HepG2 (cell line): ENCODE results near the gene NTM.

ENCODE experiments used
- KDM4B ChIP-seq: sonication (generic); formaldehyde crosslinking; IDR thresholded peaks from 2 replicates; pipeline ENCODE4 v1.4.0; 2020; ENCODE audit warnings: missing genetic modification reagents
- POLR2A ChIP-seq, 2 experiments: IDR thresholded peaks; 2 replicates each; pipeline ENCODE4 v1.6.1; 2011; ENCODE audit warnings: low read depth in 2 of 2, low read length in 2 of 2, mild to moderate bottlenecking in 1 of 2, moderate library complexity in 1 of 2; ENCODE audit not compliant: insufficient read depth in 1 of 2
- RELA ChIP-seq: sonication (generic); formaldehyde crosslinking; IDR thresholded peaks from 2 replicates; pipeline ENCODE4 v1.4.0; 2020; ENCODE audit warnings: missing genetic modification reagents
- TARDBP ChIP-seq: sonication (generic); formaldehyde crosslinking; IDR thresholded peaks from 2 replicates; pipeline ENCODE4 v1.8.0; 2022; ENCODE audit warnings: mild to moderate bottlenecking, missing genetic modification reagents
- TBL1XR1 ChIP-seq: fragments of 150-350 bp; IDR thresholded peaks from 2 replicates; pipeline ENCODE4 v1.6.1; 2014; ENCODE audit warnings: borderline replicate concordance, low read length; ENCODE audit not compliant: partially characterized antibody
- ZKSCAN1 ChIP-seq: fragments of 150-350 bp; IDR thresholded peaks from 2 replicates; pipeline ENCODE4 v1.6.1; 2014; ENCODE audit warnings: low read length
- ZNF143 ChIP-seq: sonication (generic); formaldehyde crosslinking; IDR thresholded peaks from 2 replicates; pipeline ENCODE4 v1.4.0; 2020; ENCODE audit warnings: missing genetic modification reagents
- ZNF274 ChIP-seq: sonication (generic); formaldehyde crosslinking; IDR thresholded peaks from 2 replicates; pipeline ENCODE4 v1.5.1; 2020; ENCODE audit warnings: mild to moderate bottlenecking, missing genetic modification reagents
- ZNF577 ChIP-seq: sonication (generic); formaldehyde crosslinking; IDR thresholded peaks from 2 replicates; pipeline ENCODE4 v1.4.0; 2020; ENCODE audit warnings: mild to moderate bottlenecking, low read depth, missing genetic modification reagents, borderline replicate concordance
- TF ChIP-seq, protein P1 (sequence below): sonication (generic); formaldehyde crosslinking; IDR thresholded peaks from 2 replicates; pipeline ENCODE4 v1.5.0; 2020; ENCODE audit warnings: mild to moderate bottlenecking, missing genetic modification reagents, moderate library complexity

DNA sequence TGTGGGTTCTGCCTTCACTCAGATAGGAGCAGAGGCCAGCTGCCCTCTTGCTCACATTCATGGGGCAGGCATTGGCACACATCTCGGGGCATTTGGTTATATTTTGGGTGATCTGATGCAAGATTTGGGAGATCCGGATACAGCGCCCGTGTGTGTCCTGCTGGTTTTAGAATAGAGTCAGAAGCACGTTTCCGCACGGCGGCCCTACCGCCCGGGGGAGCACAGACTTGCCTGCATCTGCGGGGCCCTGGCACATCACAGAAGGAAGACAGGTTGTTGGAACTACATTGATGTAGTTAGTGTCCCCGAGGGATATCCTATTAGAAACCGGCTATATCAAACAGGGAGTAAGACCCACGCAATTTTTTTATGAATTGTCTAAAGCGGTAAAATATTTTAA is 982.8 kb downstream of the NTM start:
- TF ChIP-seq ZKSCAN1: no peak
- no peak for TF ChIP-seq ZNF577 (CRISPR knock-in tag)
- no peak for TF ChIP-seq TARDBP (CRISPR knock-in tag)
- TF ChIP-seq KDM4B (CRISPR knock-in tag): no peak
- no peak for TF ChIP-seq TBL1XR1
- no peak for TF ChIP-seq POLR2A (IDR thresholded peaks at IDR 0.05; ENCODE audit: insufficient read depth in 1 of 2, low read depth in 2 of 2, low read length in 2 of 2)
- TF ChIP-seq ZNF274 (CRISPR knock-in tag): no peak
- TF ChIP-seq, protein P1, sequence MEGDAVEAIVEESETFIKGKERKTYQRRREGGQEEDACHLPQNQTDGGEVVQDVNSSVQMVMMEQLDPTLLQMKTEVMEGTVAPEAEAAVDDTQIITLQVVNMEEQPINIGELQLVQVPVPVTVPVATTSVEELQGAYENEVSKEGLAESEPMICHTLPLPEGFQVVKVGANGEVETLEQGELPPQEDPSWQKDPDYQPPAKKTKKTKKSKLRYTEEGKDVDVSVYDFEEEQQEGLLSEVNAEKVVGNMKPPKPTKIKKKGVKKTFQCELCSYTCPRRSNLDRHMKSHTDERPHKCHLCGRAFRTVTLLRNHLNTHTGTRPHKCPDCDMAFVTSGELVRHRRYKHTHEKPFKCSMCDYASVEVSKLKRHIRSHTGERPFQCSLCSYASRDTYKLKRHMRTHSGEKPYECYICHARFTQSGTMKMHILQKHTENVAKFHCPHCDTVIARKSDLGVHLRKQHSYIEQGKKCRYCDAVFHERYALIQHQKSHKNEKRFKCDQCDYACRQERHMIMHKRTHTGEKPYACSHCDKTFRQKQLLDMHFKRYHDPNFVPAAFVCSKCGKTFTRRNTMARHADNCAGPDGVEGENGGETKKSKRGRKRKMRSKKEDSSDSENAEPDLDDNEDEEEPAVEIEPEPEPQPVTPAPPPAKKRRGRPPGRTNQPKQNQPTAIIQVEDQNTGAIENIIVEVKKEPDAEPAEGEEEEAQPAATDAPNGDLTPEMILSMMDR (CRISPR knock-in tag): no peak
- TF ChIP-seq ZNF143: no peak
- TF ChIP-seq RELA: no peak
